HEK293T (cell line): ENCODE measurements around the gene MLLT10.
"Not testable (repeated sequence)": the region's sequence is repeated elsewhere in the genome, so short reads cannot be mapped to it uniquely, and the experiment has no call there.

Experiments
- BHLHE40 ChIP-seq: fragments of 450-650 bp; IDR thresholded peaks from 2 replicates; pipeline ENCODE4 v1.6.1; 2016; ENCODE audit warnings: mild to moderate bottlenecking, moderate library complexity, borderline replicate concordance
- CTBP1 ChIP-seq: fragments of 450-650 bp; IDR thresholded peaks from 2 replicates; pipeline ENCODE4 v1.6.1; 2016; ENCODE audit warnings: borderline replicate concordance
- ELF4 ChIP-seq: fragments of 450-650 bp; IDR thresholded peaks from 2 replicates; pipeline ENCODE4 v1.6.1; 2017; ENCODE audit warnings: antibody characterized with exemption
- FOXA1 ChIP-seq: fragments of 450-650 bp; IDR thresholded peaks from 2 replicates; pipeline ENCODE4 v1.6.1; 2016; ENCODE audit warnings: mild to moderate bottlenecking
- FOXM1 ChIP-seq: fragments of 450-650 bp; IDR thresholded peaks from 2 replicates; pipeline ENCODE4 v1.6.1; 2017; ENCODE audit warnings: mild to moderate bottlenecking, borderline replicate concordance
- HDGF ChIP-seq: fragments of 450-650 bp; IDR thresholded peaks from 2 replicates; pipeline ENCODE4 v1.6.1; 2017; ENCODE audit warnings: antibody characterized with exemption, borderline replicate concordance
- LEF1 ChIP-seq: fragments of 450-650 bp; IDR thresholded peaks from 2 replicates; pipeline ENCODE4 v1.6.1; 2017; ENCODE audit warnings: mild to moderate bottlenecking, borderline replicate concordance
- NFRKB ChIP-seq: fragments of 450-650 bp; IDR thresholded peaks from 2 replicates; pipeline ENCODE4 v1.6.1; 2016; ENCODE audit warnings: mild to moderate bottlenecking, moderate library complexity
- PKNOX1 ChIP-seq: fragments of 450-650 bp; IDR thresholded peaks from 2 replicates; pipeline ENCODE4 v1.6.1; 2016
- SP1 ChIP-seq: fragments of 450-650 bp; IDR thresholded peaks from 2 replicates; pipeline ENCODE4 v1.6.1; 2017
- SUZ12 ChIP-seq: fragments of 450-650 bp; IDR thresholded peaks from 2 replicates; pipeline ENCODE4 v1.6.1; 2016; ENCODE audit warnings: mild to moderate bottlenecking
- TARDBP ChIP-seq: fragments of 450-650 bp; IDR thresholded peaks from 2 replicates; pipeline ENCODE4 v1.6.1; 2016
- ZNF384 ChIP-seq: fragments of 450-650 bp; IDR thresholded peaks from 2 replicates; pipeline ENCODE4 v1.6.1; 2016

DNA sequence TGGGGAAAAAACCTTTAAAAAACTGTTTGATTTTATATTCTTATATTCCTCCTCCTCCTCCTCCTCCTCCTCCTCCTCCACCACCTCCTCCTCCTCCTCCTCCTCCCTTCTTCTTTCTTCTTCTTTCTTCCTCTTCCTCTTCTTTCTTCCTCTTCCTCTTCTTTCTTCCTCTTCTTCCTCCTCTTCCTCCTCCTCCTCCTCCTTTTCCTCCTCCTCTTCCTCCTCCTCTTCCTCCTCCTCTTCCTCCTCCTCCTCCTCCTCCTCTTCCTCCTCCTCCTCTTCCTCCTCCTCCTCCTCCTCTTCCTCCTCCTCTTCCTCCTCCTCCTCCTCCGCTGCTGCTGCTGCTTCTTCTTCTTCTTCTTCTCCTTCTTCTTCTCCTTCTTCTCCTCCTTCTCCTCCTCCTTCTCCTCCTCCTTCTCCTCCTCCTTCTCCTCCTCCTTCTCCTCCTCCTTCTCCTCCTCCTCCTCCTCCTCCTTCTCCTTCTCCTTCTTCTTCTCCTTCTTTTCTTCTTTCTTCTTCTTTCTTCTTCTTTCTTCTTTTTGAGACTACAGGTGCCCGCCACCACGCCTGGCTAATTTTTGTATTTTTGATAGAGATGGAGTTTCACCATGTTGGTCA is 183.5 kb downstream of the MLLT10 start:
- TF ChIP-seq ELF4, SP1, HDGF, FOXM1, SUZ12, BHLHE40, TARDBP, CTBP1, FOXA1, ZNF384, NFRKB, PKNOX1, LEF1: not testable (repeated sequence)
